Right renal cortex interstitium (tissue), 3 donors: Measurements from ENCODE around the gene NOTCH4. TPM values are rescaled to one million over a fixed set of nuclear protein-coding genes. Genes with fewer than 3 reads are reported as not detected.

Experiments used
- DNase-seq, 3 donors: peaks; one replicate each; pipeline ENCODE4 v3.0.0-alpha.2; 2013; ENCODE audit warnings: low read depth in 3 of 3, low spot score in 2 of 3
- polyA plus RNA-seq, 3 donors: library from polyadenylated mRNA; unstranded; fragments of 120-200 nt; gene quantifications; one replicate each; pipeline ENCODE4 v1.2.1, GENCODE V29; 2013; ENCODE audit not compliant: insufficient read length in 3 of 3

Gene NOTCH4
- polyA plus RNA-seq, 3 donors, result 13.2 to 16.5 (median 14.1) TPM

DNA sequence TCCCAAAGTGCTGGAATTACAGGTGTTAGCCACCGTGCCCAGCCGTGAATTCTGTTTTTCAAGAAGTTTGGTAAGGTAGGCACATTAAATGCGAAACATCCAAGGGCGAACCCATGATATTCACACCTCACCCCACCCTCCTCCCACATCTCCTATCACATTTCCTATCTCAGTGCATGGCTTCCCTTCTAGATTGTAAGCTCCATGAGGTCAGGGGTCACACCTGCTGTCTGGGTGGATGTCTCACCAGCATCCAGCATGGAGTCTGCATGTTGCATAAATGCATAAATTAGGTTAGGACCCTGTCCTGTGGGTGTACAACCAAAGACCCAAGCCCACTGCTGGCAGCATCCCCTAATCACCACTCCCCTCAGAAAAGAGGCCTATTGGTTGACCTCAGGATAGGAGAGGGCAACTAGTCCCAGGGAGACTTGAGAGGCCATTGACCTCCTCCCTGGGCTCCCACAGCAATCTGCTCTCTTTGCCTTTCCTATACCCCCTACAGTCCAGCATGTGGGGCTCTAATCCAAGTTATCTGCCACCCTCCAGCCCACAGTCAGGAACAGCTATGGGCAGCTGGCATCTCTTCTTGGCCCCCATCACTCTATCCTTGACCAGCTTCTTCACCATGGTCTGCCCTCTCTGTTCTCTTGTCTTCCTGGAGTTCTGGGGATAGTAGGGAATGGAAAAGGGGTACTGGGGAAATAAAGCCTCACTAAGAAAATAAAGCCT is 76.3 kb downstream of the NOTCH4 start:
- DNase-seq, result no peak

DNA sequence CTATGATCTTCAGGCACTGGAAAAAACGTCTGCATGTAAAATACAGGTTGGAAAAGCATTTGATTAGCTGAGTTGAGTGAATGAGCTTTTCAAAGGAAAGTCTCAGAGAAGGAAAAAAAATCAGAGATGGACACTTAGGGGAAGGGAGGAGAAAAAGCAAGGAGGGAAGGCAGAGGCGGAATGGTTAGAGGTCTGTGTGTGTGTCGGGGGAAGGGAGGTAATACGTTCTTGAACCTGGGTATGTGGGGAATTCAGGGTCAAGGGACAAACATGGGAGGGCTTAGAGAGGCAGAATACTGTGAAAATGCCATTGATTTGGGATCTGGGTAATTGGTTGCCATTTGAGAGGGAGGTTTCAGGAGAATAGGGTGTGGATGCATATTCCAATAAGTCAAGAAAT is 77.2 kb downstream of the NOTCH4 start:
- no peak for DNase-seq

DNA sequence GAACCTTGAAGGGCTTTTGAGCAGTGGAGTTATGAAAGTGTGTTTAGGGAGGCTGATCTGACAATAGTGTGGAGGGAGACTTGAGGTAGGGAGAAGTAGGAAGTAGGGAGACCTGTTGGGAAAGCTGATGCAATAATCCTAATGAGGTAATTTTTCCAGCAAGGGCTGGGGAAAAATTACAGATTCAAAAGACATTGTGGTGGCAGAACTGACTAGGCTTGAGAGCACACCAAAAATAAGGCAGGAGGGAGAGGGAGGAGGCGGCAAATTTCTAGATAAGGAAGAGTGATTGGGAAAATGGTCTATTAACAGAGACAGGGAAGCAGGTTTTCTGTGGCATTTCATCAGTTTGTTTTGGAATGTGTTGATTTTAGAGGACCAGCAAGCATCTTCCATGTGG is 77.6 kb downstream of the NOTCH4 start:
- no peak for DNase-seq

Other genes with a start within 250 kb of the NOTCH4 start
- gene C4A, start 242.0 kb downstream of the NOTCH4 start, polyA plus RNA-seq, result 10 to 100 TPM; 10.9 to 22.9 (median 13.1) TPM
- 10 to 100 TPM; 12.0 to 24.1 (median 14.0) TPM for gene C4B, start 209.3 kb downstream of the NOTCH4 start, polyA plus RNA-seq
- gene CYP21A2, start 185.7 kb downstream of the NOTCH4 start, polyA plus RNA-seq, result 1 to 10 TPM in 1 of 3 donors, under 1 TPM in 2; 0.55 to 1.3 (median 0.58) TPM
- 1 to 10 TPM; 2.4 to 2.7 (median 2.5) TPM for gene TNXB, start 114.7 kb downstream of the NOTCH4 start, polyA plus RNA-seq
- 10 to 100 TPM; 83.2 to 94.0 (median 84.1) TPM for gene ATF6B, start 95.8 kb downstream of the NOTCH4 start, polyA plus RNA-seq
- gene FKBPL, start 93.8 kb downstream of the NOTCH4 start, polyA plus RNA-seq, result 1 to 10 TPM; 7.0 to 7.5 (median 7.5) TPM
- 1 to 10 TPM; 2.0 to 2.5 (median 2.1) TPM for gene PRRT1, start 72.1 kb downstream of the NOTCH4 start, polyA plus RNA-seq
- gene PPT2, start 69.9 kb downstream of the NOTCH4 start, polyA plus RNA-seq, result 10 to 100 TPM; 28.5 to 32.0 (median 28.8) TPM
- 10 to 100 TPM; 13.7 to 16.5 (median 16.3) TPM for gene EGFL8, start 59.5 kb downstream of the NOTCH4 start, polyA plus RNA-seq
- gene AGPAT1, start 48.0 kb downstream of the NOTCH4 start, polyA plus RNA-seq, result 100 to 1,000 TPM in 1 of 3 donors, 10 to 100 TPM in 2; 93.5 to 106 (median 99.4) TPM
- gene RNF5, start 45.7 kb downstream of the NOTCH4 start, polyA plus RNA-seq, result 100 to 1,000 TPM in 1 of 3 donors, 10 to 100 TPM in 2; 93.0 to 113 (median 98.6) TPM
- gene AGER, start 39.8 kb downstream of the NOTCH4 start, polyA plus RNA-seq, result 10 to 100 TPM in 2 of 3 donors, 1 to 10 TPM in 1; 8.6 to 15.8 (median 10.8) TPM
- 100 to 1,000 TPM; 150 to 165 (median 155) TPM for gene PBX2, start 33.9 kb downstream of the NOTCH4 start, polyA plus RNA-seq
- 1 to 10 TPM; 7.7 to 9.9 (median 8.4) TPM for gene GPSM3, start 31.4 kb downstream of the NOTCH4 start, polyA plus RNA-seq
- not detected for gene TSBP1, start 147.8 kb upstream of the NOTCH4 start, polyA plus RNA-seq
- gene BTNL2, start 183.1 kb upstream of the NOTCH4 start, polyA plus RNA-seq, result 1 to 10 TPM in 1 of 3 donors, under 1 TPM in 2; 0.16 to 1.3 (median 0.37) TPM
- 100 to 1,000 TPM in 2 of 3 donors, 10 to 100 TPM in 1; 91.8 to 110 (median 108) TPM for gene HLA-DRA, start 215.8 kb upstream of the NOTCH4 start, polyA plus RNA-seq